GM19328 (cell line): ENCODE results near the gene ZNF32.

Experiments used
- ATAC-seq: cut with Tn5 transposase; IDR thresholded peaks from one replicate; pipeline ENCODE4 v1.9.1; 2021; ENCODE audit warnings: mild to moderate bottlenecking, moderate library complexity; ENCODE audit not compliant: unreplicated experiment

The ZNF32 gene

GRCh38 chr10:43681220-43681619 lies 32.5 kb upstream of the ZNF32 start:
- ATAC-seq: no peak

GRCh38 chr10:43680035-43680434 lies 31.4 kb upstream of the ZNF32 start:
- no peak for ATAC-seq

- no peak for ATAC-seq
These were observed 30.8 kb upstream of the ZNF32 start for GRCh38 chr10:43679509-43679908.

GRCh38 chr10:43678654-43679053 lies 30.0 kb upstream of the ZNF32 start:
- no peak for ATAC-seq

GRCh38 chr10:43676901-43677300 lies 28.2 kb upstream of the ZNF32 start:
- no peak for ATAC-seq

- ATAC-seq: no peak
These were observed 27.6 kb upstream of the ZNF32 start for GRCh38 chr10:43676331-43676730.

GRCh38 chr10:43674553-43675210 lies 26.0 kb upstream of the ZNF32 start:
- no peak for ATAC-seq

- no peak for ATAC-seq
These were observed 24.8 kb upstream of the ZNF32 start for GRCh38 chr10:43673471-43673870.

- ATAC-seq: no peak
These were observed 23.2 kb upstream of the ZNF32 start for GRCh38 chr10:43671659-43672531.

- ATAC-seq: no peak
These were observed 20.7 kb upstream of the ZNF32 start for GRCh38 chr10:43669386-43669785.

GRCh38 chr10:43667761-43668386 lies 19.2 kb upstream of the ZNF32 start:
- no peak for ATAC-seq

- ATAC-seq: no peak
These were observed 18.6 kb upstream of the ZNF32 start for GRCh38 chr10:43667317-43667731.

GRCh38 chr10:43666552-43666951 lies 17.9 kb upstream of the ZNF32 start:
- ATAC-seq: no peak

- ATAC-seq: no peak
These were observed 16.4 kb upstream of the ZNF32 start for GRCh38 chr10:43665054-43665453.

- no peak for ATAC-seq
These were observed 9.5 kb upstream of the ZNF32 start for GRCh38 chr10:43658227-43658626.

- no peak for ATAC-seq
These were observed 6.6 kb upstream of the ZNF32 start for GRCh38 chr10:43655311-43655710.

GRCh38 chr10:43653746-43654145 lies 5.1 kb upstream of the ZNF32 start:
- no peak for ATAC-seq

- ATAC-seq: no peak
These were observed 473 bp upstream of the ZNF32 start for GRCh38 chr10:43649185-43649523.

GRCh38 chr10:43648095-43648397 lies 635 bp downstream of the ZNF32 start:
- peak; percentile 1 for ATAC-seq

- ATAC-seq: no peak
These were observed 1.1 kb downstream of the ZNF32 start for GRCh38 chr10:43647576-43647975.

- ATAC-seq: no peak
These were observed 2.8 kb downstream of the ZNF32 start for GRCh38 chr10:43645866-43646265.

- no peak for ATAC-seq
These were observed 4.4 kb downstream of the ZNF32 start for GRCh38 chr10:43644252-43644651.
